Activated naive CD8-positive, alpha-beta T cell (primary cell): ENCODE measurements around the gene PLXDC2.

Experiments
- H3K27ac Mint-ChIP-seq: one replicate; pipeline ENCODE4 v1.8.0; 2021; ENCODE audit warnings: mixed read lengths
- H3K27me3 Mint-ChIP-seq: one replicate; pipeline ENCODE4 v1.8.0; 2021; ENCODE audit warnings: mixed read lengths
- H3K36me3 Mint-ChIP-seq: one replicate; pipeline ENCODE4 v1.8.0; 2021; ENCODE audit warnings: mixed read lengths
- H3K4me1 Mint-ChIP-seq: one replicate; pipeline ENCODE4 v1.8.0; 2021; ENCODE audit warnings: low read depth, mixed read lengths
- H3K4me3 Mint-ChIP-seq: one replicate; pipeline ENCODE4 v1.8.0; 2021; ENCODE audit warnings: mild to moderate bottlenecking, mixed read lengths
- H3K9me3 Mint-ChIP-seq: one replicate; pipeline ENCODE4 v1.8.0; 2021; ENCODE audit warnings: low read depth, mixed read lengths

PLXDC2 gene

DNA sequence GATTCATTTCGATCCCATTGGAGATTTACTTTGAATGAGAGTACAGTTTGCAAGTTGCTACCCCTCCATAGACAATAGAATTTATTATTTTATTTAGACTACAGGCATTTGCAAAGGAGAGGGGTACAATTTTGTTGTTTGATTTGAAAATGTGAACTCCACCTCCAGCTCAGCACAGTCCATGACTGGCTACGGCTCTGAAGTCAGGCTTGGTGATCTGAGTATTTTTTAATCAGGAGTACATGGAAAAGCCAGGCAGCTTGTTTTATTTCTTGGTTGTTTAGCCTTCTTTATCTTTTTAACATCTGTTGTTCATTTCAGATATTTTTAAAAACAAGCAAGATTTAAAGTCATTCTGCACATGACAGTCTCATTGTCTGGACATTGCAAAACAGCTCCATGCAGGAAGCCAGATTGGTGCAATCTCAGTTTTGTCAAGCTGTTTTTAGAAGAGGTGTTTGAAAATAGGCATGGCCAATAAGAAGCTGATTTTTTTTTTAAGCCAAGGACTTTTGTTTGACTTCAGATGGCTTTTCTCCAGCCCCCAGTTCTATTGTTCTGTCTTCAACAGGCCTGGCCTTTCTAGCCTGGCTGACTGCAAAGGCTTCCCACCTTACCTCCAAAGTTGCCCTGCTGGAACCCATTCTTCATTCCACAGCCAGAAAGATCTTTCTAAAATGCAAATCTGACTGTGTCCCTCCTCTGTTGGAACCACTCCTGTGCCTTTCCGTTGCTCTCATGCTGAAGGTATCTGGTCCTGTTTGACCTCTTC, 12.2 kb downstream of the PLXDC2 start:
- Mint-ChIP-seq H3K4me3 (no peak overlapping the region), H3K27me3 (peaks cover 1% of the 10 kb centered on the region), H3K27ac (no peak overlapping the region), H3K4me1 (no peaks in the 10 kb centered on the region), H3K36me3 (no peaks in the 10 kb centered on the region), H3K9me3 (peaks cover 4% of the 10 kb centered on the region)

- no peak overlapping the region for H3K27ac Mint-ChIP-seq
- H3K4me3 Mint-ChIP-seq: no peak overlapping the region
- H3K9me3 Mint-ChIP-seq: peaks cover 10% of the 10 kb centered on the region
- H3K36me3 Mint-ChIP-seq: no peaks in the 10 kb centered on the region
- H3K27me3 Mint-ChIP-seq: peaks cover 6% of the 10 kb centered on the region
- no peaks in the 10 kb centered on the region for H3K4me1 Mint-ChIP-seq
These were observed 16.5 kb downstream of the PLXDC2 start for GRCh38 chr10:19832699-19833098.

DNA sequence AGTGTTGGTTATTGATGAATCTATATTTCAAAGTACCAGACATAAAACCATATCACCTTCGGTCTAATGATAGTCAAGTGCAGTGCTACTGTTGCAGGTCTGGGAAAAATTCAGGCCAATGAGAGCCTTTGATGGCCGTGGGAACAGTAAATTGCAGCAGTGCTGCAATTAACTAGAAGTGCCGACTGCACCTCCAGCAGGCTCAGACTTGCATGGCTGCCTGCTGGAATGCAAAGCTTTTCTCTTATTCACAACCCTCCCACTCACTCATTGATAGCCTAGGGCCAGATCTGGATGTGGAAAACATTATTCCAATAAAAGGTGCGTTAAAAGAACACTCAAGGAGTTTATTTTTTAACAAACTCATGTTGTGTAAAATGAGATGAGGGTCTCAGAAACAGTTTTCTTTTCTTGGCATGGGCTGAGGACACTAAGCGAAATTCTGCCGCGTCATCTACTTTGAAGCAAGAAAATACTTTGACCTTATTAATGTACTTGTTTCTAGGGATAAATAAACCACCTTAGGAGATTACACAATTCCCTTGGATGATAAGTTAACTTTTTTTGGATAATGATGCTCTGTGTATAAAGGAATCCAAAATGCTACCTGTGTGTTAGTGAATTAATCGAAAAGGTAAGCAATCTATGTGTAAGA, 17.1 kb downstream of the PLXDC2 start:
- Mint-ChIP-seq H3K27ac (no peak overlapping the region), H3K4me3 (no peak overlapping the region), H3K36me3 (no peaks in the 10 kb centered on the region), H3K9me3 (peaks cover 10% of the 10 kb centered on the region), H3K4me1 (no peaks in the 10 kb centered on the region), H3K27me3 (peaks cover 6% of the 10 kb centered on the region)

DNA sequence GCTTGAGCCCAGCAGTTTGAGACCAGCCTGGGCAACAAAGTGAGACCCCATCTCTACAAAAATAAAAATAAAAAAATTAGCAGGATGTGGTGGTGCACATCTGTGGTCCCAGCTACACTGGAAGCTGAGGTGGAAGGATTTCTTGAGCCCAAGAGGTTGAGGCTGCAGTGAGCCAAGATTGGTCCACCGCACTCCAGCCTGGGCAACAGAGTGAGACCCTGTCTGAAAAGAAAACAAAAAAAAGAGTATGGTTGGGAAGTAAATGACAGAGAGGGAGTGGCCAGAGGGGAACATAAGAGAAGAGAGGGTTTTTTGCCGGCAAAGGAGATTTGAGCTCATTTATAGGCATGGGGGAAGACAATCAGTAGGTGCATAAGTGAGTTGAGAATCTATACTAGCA, 19.7 kb downstream of the PLXDC2 start:
- no peaks in the 10 kb centered on the region for H3K4me1 Mint-ChIP-seq
- H3K9me3 Mint-ChIP-seq: peaks cover 10% of the 10 kb centered on the region
- H3K36me3 Mint-ChIP-seq: no peaks in the 10 kb centered on the region
- no peak overlapping the region for H3K4me3 Mint-ChIP-seq
- no peak overlapping the region for H3K27ac Mint-ChIP-seq
- peaks cover 6% of the 10 kb centered on the region for H3K27me3 Mint-ChIP-seq

GRCh38 chr10:19839090-19839489, 22.9 kb downstream of the PLXDC2 start:
- Mint-ChIP-seq H3K9me3 (peaks cover 6% of the 10 kb centered on the region), H3K4me3 (no peak overlapping the region)

DNA sequence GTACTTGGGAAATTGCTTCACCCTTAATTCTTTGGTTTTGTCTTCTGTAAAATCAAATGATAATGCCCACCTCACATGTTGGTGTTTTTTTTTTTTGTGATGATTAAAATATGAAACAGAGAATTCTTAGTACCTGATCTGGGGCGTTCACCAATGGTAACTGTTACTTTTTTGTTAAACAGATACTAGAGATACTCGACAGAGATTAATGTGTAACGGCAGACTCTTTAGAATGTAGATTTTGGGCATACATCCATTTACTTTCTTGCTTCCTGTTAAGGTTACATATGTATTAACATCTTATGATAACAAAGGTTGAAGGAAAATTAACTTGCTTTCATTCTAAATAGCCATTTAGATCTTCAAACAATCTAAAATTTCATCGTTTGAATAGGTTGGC, 23.3 kb downstream of the PLXDC2 start:
- Mint-ChIP-seq H3K27ac (no peak overlapping the region), H3K4me1 (no peaks in the 10 kb centered on the region), H3K36me3 (no peaks in the 10 kb centered on the region), H3K27me3 (peaks cover 2% of the 10 kb centered on the region), H3K4me3 (no peak overlapping the region), H3K9me3 (peaks cover 6% of the 10 kb centered on the region)

More at GRCh38 chr10:19839090-19839489, 22.9 kb downstream of the PLXDC2 start:
- peaks cover 2% of the 10 kb centered on the region for H3K27me3 Mint-ChIP-seq
- no peak overlapping the region for H3K27ac Mint-ChIP-seq
- H3K36me3 Mint-ChIP-seq: no peaks in the 10 kb centered on the region
- no peaks in the 10 kb centered on the region for H3K4me1 Mint-ChIP-seq

DNA sequence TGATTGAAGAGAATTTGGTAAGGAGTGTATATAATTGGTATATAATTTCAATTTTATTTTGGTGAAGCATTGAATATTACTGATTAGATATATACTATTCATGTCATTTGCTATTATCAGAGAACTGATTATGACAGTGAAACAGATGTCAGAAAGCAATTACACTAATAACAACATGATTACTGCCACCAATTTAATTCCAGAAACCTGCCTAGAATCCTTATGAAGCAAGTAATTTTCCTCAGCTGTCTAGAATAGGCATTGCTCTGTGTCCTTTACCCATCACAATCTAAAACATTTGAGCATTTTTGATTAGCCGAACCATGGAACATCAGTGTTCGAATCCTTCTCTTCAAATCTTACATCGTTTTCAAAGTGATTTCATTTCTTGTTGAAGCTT, 24.5 kb downstream of the PLXDC2 start:
- Mint-ChIP-seq H3K36me3 (no peaks in the 10 kb centered on the region), H3K9me3 (no peaks in the 10 kb centered on the region), H3K27me3 (peaks cover 2% of the 10 kb centered on the region), H3K27ac (no peak overlapping the region), H3K4me3 (no peak overlapping the region), H3K4me1 (no peaks in the 10 kb centered on the region)

- Mint-ChIP-seq H3K27ac (no peak overlapping the region), H3K4me3 (no peak overlapping the region), H3K4me1 (no peaks in the 10 kb centered on the region), H3K36me3 (no peaks in the 10 kb centered on the region), H3K27me3 (no peaks in the 10 kb centered on the region), H3K9me3 (no peaks in the 10 kb centered on the region)
These were observed 27.3 kb downstream of the PLXDC2 start for GRCh38 chr10:19843487-19843886.

DNA sequence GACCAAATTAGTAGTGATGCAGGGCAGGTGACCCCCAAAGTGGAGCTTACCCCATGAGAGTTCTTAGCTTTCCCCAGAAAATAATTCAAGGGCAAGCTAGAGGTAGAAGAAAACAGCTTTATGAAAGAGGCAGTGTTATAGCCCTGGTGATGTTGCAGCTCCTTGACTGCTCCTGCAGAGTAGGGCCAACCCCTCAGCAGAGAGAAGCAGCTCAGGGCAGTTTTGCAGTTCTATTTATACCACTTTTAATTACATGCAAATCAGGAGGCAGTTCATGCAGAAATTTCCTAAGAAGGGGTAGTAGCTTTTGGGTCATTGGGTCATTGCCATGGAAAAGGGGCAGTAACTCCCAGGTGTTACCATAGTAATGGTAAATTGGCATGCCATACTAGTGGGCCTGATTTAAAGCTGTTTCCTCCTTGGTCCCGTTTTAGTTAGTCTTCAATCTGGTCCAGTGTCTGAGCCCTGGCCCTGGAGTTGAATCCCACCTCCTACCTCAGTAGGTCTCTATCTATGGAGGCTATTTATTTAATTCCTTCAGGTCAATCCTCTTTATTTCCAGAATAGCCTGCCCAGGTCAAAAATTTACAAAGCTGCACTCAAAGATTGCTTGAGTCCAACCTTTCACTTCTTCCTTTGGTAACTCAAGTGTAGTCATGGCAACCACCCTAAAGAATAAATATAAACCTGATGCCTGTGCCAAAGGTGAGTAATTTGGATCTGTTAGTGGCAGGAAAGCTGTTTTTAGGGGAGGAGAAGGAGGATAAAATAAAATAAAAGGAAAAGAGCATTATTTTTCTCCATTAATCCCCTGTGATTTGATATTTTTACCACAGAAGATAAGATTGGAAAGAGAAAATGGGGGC, 29.5 kb downstream of the PLXDC2 start:
- H3K4me3 Mint-ChIP-seq: no peak overlapping the region
- no peaks in the 10 kb centered on the region for H3K27me3 Mint-ChIP-seq
- no peaks in the 10 kb centered on the region for H3K36me3 Mint-ChIP-seq
- H3K4me1 Mint-ChIP-seq: no peaks in the 10 kb centered on the region
- H3K27ac Mint-ChIP-seq: no peak overlapping the region
- no peaks in the 10 kb centered on the region for H3K9me3 Mint-ChIP-seq

GRCh38 chr10:19847321-19847720, 31.1 kb downstream of the PLXDC2 start:
- H3K27ac Mint-ChIP-seq: no peak overlapping the region

DNA sequence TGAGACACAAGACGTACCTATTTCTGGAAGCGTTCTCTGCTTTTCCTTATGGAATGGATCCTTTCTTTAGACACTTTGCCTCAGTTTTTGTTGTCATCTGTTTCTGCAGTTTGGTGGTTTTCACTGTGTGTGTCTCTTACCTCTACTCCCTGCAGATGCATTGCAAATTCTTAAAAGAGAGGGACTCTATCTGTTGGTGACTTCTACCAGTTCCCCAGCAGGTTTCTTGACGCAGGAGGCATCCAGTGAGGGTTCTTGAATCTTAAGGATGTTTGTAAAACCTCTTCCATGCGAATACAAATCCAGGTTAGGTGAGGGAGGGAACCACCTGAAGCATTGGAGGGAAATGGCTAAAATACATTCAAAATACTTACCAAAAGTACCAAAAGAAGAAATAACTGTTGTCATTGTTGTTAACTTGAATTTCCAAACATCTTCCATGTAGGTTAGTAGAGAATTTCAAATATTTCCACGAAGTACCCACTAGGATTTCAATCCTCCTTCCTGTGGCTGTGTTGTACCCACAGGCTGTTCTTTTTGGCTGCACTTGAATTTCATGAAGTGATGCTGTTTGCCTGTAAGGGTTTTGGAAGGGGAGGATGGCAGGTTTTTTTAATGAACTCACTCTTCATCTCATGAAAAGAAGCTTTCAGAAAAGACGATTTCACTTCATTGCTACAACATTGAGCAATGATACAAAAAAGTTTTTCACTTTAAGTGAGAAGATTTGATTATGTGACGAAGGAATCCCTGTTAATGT, 32.2 kb downstream of the PLXDC2 start:
- no peaks in the 10 kb centered on the region for H3K9me3 Mint-ChIP-seq
- no peak overlapping the region for H3K27ac Mint-ChIP-seq
- H3K4me1 Mint-ChIP-seq: no peaks in the 10 kb centered on the region

More at GRCh38 chr10:19847321-19847720, 31.1 kb downstream of the PLXDC2 start:
- Mint-ChIP-seq H3K27me3 (no peaks in the 10 kb centered on the region), H3K9me3 (no peaks in the 10 kb centered on the region), H3K4me3 (no peak overlapping the region), H3K4me1 (no peaks in the 10 kb centered on the region), H3K36me3 (no peaks in the 10 kb centered on the region)

GRCh38 chr10:19853831-19854230, 37.6 kb downstream of the PLXDC2 start:
- H3K27me3 Mint-ChIP-seq: no peaks in the 10 kb centered on the region
- no peaks in the 10 kb centered on the region for H3K9me3 Mint-ChIP-seq

More for the DNA sequence above, 32.2 kb downstream of the PLXDC2 start:
- Mint-ChIP-seq H3K36me3 (no peaks in the 10 kb centered on the region), H3K4me3 (no peak overlapping the region), H3K27me3 (no peaks in the 10 kb centered on the region)

GRCh38 chr10:19857876-19858275, 41.6 kb downstream of the PLXDC2 start:
- H3K27me3 Mint-ChIP-seq: no peaks in the 10 kb centered on the region
- H3K4me3 Mint-ChIP-seq: no peak overlapping the region
- H3K9me3 Mint-ChIP-seq: no peaks in the 10 kb centered on the region
- no peaks in the 10 kb centered on the region for H3K36me3 Mint-ChIP-seq
- no peak overlapping the region for H3K27ac Mint-ChIP-seq
- no peaks in the 10 kb centered on the region for H3K4me1 Mint-ChIP-seq

More at GRCh38 chr10:19853831-19854230, 37.6 kb downstream of the PLXDC2 start:
- no peaks in the 10 kb centered on the region for H3K36me3 Mint-ChIP-seq
- H3K27ac Mint-ChIP-seq: no peak overlapping the region
- H3K4me3 Mint-ChIP-seq: no peak overlapping the region
- no peaks in the 10 kb centered on the region for H3K4me1 Mint-ChIP-seq

GRCh38 chr10:19860107-19860506, 43.9 kb downstream of the PLXDC2 start:
- no peak overlapping the region for H3K27ac Mint-ChIP-seq
- H3K9me3 Mint-ChIP-seq: no peaks in the 10 kb centered on the region
- no peaks in the 10 kb centered on the region for H3K36me3 Mint-ChIP-seq
- no peaks in the 10 kb centered on the region for H3K27me3 Mint-ChIP-seq
- no peaks in the 10 kb centered on the region for H3K4me1 Mint-ChIP-seq
- H3K4me3 Mint-ChIP-seq: no peak overlapping the region
